Nephron progenitor cell (in vitro differentiated cells): Measurements from ENCODE around the gene S100A4.
"Not testable (repeated sequence)": the region's sequence is repeated elsewhere in the genome, so short reads cannot be mapped to it uniquely, and the experiment has no call there.

Experiments used
- DNase-seq: peaks from one replicate; pipeline ENCODE4 v3.0.0; 2021
- H3K27ac Mint-ChIP-seq: 2 replicates; pipeline ENCODE4 v1.8.0; 2021; ENCODE audit warnings: mild to moderate bottlenecking, moderate library complexity, mixed read lengths
- H3K27me3 Mint-ChIP-seq: 2 replicates; pipeline ENCODE4 v1.8.0; 2021; ENCODE audit warnings: mild to moderate bottlenecking, low read depth, mixed read lengths; ENCODE audit not compliant: poor library complexity
- H3K36me3 Mint-ChIP-seq: 2 replicates; pipeline ENCODE4 v1.8.0; 2021; ENCODE audit warnings: low read depth, mixed read lengths
- H3K4me1 Mint-ChIP-seq: 2 replicates; pipeline ENCODE4 v1.8.0; 2021; ENCODE audit warnings: mixed read lengths
- H3K4me3 Mint-ChIP-seq: 2 replicates; pipeline ENCODE4 v1.8.0; 2021; ENCODE audit warnings: mild to moderate bottlenecking, moderate library complexity, mixed read lengths
- H3K9me3 Mint-ChIP-seq: 2 replicates; pipeline ENCODE4 v1.8.0; 2021; ENCODE audit warnings: mild to moderate bottlenecking, moderate library complexity, mixed read lengths
- CTCF ChIP-seq: fragments of 200-600 bp; sonication (generic); IDR thresholded peaks from 2 replicates; pipeline ENCODE4 v1.5.0; 2021; ENCODE audit warnings: antibody characterized with exemption

S100A4 gene

GRCh38 chr1:153585006-153585405, 39.4 kb upstream of the S100A4 start:
- TF ChIP-seq CTCF = no peak
- no peak for DNase-seq
- H3K27ac Mint-ChIP-seq = no peak overlapping the region
- no peak overlapping the region for H3K4me3 Mint-ChIP-seq
- peaks cover 42% of the 10 kb centered on the region for H3K4me1 Mint-ChIP-seq
- no peaks in the 10 kb centered on the region for H3K36me3 Mint-ChIP-seq
- H3K27me3 Mint-ChIP-seq = peaks cover 9% of the 10 kb centered on the region
- no peaks in the 10 kb centered on the region for H3K9me3 Mint-ChIP-seq

DNA sequence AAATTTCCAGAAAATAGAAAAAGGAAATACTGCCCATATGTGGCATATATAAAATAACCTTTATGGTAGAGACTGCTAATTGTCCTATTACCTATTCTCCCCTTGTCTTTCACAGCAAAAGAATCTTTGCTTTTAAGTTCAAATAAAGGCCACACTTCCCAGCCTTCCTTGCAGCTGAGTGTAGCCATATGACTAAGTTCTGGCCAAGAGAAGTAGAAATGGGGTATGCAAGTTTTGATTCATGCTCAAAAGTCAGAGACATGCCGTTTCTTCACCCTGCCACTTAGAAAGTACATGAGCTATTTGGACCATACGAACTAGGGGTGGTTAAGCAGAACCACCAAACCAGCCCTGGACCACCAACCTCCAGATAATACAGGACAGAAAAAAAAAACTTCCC, 38.4 kb upstream of the S100A4 start:
- H3K36me3 Mint-ChIP-seq = no peaks in the 10 kb centered on the region
- no peak for TF ChIP-seq CTCF
- no peak for DNase-seq
- peaks cover 42% of the 10 kb centered on the region for H3K4me1 Mint-ChIP-seq
- peaks cover 3% of the 10 kb centered on the region for H3K27me3 Mint-ChIP-seq
- no peak overlapping the region for H3K4me3 Mint-ChIP-seq
- H3K9me3 Mint-ChIP-seq = no peaks in the 10 kb centered on the region
- H3K27ac Mint-ChIP-seq = no peak overlapping the region

DNA sequence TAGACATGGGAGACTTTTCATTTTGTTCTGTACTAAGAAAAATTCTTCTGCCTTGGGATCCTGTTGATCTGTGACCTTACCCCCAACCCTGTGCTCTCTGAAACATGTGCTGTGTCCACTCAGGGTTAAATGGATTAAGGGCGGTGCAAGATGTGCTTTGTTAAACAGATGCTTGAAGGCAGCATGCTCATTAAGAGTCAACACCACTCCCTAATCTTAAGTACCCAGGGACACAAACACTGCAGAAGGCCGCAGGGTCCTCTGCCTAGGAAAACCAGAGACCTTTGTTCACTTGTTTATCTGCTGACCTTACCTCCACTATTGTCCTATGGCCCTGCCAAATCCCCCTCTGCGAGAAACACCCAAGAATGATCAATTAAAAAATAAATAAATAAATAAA, 37.9 kb upstream of the S100A4 start:
- H3K4me1 Mint-ChIP-seq = peaks cover 41% of the 10 kb centered on the region
- not testable (repeated sequence) for DNase-seq, H3K27me3 Mint-ChIP-seq, H3K4me3 Mint-ChIP-seq, H3K27ac Mint-ChIP-seq, H3K9me3 Mint-ChIP-seq, H3K36me3 Mint-ChIP-seq

GRCh38 chr1:153582836-153583235, 37.2 kb upstream of the S100A4 start:
- DNase-seq, H3K27me3 Mint-ChIP-seq, H3K9me3 Mint-ChIP-seq, H3K27ac Mint-ChIP-seq, H3K36me3 Mint-ChIP-seq, H3K4me3 Mint-ChIP-seq: not testable (repeated sequence)
- H3K4me1 Mint-ChIP-seq = peaks cover 44% of the 10 kb centered on the region

GRCh38 chr1:153578936-153579335, 33.3 kb upstream of the S100A4 start:
- no peak overlapping the region for H3K27ac Mint-ChIP-seq
- peaks cover 15% of the 10 kb centered on the region for H3K4me1 Mint-ChIP-seq

DNA sequence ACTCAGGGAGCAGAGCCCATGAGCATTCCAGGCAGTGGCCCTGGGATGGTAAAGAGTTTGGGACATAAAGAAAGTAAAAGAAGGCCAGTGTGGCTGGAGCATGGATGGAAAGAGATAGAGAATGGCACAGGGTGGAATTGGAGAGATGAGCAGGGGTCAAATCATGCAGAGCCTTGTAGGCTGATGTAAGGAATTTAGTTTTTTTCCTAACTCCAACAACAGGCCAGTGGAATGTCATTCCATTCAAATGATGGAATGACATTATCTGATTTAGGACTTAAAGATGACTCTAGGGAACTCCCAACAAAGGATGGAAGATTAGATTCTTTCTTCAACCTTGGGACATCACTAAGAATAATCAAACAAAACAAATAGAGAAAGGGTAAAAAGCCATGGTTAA, 32.9 kb upstream of the S100A4 start:
- Mint-ChIP-seq H3K9me3 (peaks cover 23% of the 10 kb centered on the region), H3K4me1 (peaks cover 11% of the 10 kb centered on the region), H3K27me3 (no peaks in the 10 kb centered on the region), H3K4me3 (no peak overlapping the region), H3K36me3 (no peaks in the 10 kb centered on the region), H3K27ac (no peak overlapping the region)
- DNase-seq = no peak
- no peak for TF ChIP-seq CTCF

More at GRCh38 chr1:153578936-153579335, 33.3 kb upstream of the S100A4 start:
- peaks cover 19% of the 10 kb centered on the region for H3K9me3 Mint-ChIP-seq
- H3K36me3 Mint-ChIP-seq = no peaks in the 10 kb centered on the region
- H3K27me3 Mint-ChIP-seq = no peaks in the 10 kb centered on the region
- no peak overlapping the region for H3K4me3 Mint-ChIP-seq
- no peak for DNase-seq
- no peak for TF ChIP-seq CTCF

GRCh38 chr1:153577624-153578051, 32.0 kb upstream of the S100A4 start:
- Mint-ChIP-seq H3K4me3 (no peak overlapping the region), H3K27ac (no peak overlapping the region), H3K36me3 (no peaks in the 10 kb centered on the region), H3K4me1 (peaks cover 10% of the 10 kb centered on the region), H3K27me3 (no peaks in the 10 kb centered on the region), H3K9me3 (peaks cover 28% of the 10 kb centered on the region)
- TF ChIP-seq CTCF = no peak
- DNase-seq = no peak
